HG02588 (cell line): ENCODE results near the gene ROBO1.
"Not testable (repeated sequence)": the region's sequence is repeated elsewhere in the genome, so short reads cannot be mapped to it uniquely, and the experiment has no call there.

Source experiments
- ATAC-seq: cut with Tn5 transposase; IDR thresholded peaks from one replicate; pipeline ENCODE4 v1.9.1; 2021; ENCODE audit warnings: mild to moderate bottlenecking, moderate library complexity; ENCODE audit not compliant: unreplicated experiment

ROBO1 gene

DNA sequence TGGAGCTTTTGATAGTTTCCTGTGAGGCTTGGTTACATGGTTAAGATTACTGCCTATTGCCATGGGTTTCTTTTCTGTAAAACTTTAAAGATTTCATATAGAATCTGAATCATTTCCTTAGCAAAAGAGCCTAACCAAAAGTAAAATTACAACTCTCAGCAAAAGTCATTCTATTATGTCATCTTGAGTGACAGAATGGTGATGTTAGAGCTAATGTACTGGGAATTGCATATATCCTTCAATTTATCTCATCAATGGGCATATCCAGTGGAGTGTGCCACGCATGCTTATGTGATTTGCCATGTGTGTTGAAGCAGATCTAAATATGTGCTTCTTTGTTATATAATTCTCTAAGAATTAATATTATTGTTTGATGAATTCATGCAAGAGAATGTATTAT lies 212.1 kb downstream of the ROBO1 start:
- ATAC-seq = no peak

- no peak for ATAC-seq
Observed at GRCh38 chr3:79551997-79552396, 215.8 kb downstream of the ROBO1 start.

GRCh38 chr3:79551321-79551892 lies 216.4 kb downstream of the ROBO1 start:
- ATAC-seq = no peak

GRCh38 chr3:79543218-79543982 lies 224.4 kb downstream of the ROBO1 start:
- ATAC-seq = no peak

DNA sequence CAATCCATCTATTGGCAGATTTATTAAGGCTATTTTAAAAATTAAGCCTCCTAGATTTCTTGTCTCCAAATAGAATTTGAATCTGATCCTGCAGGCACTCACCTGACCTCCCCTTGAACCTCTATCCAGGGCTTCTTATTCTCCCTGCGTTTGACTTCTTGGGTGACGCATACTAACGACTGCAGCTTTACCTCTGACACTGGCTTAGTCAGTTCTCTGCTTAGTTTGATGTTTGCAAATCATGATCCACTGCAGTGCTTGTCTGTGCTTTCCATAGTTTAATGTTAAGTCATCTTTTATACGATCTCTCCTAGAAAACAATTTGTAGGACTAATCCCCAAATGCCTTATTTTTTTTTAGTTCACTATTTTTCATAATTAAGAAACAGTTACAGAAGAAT lies 233.1 kb downstream of the ROBO1 start:
- ATAC-seq = no peak

DNA sequence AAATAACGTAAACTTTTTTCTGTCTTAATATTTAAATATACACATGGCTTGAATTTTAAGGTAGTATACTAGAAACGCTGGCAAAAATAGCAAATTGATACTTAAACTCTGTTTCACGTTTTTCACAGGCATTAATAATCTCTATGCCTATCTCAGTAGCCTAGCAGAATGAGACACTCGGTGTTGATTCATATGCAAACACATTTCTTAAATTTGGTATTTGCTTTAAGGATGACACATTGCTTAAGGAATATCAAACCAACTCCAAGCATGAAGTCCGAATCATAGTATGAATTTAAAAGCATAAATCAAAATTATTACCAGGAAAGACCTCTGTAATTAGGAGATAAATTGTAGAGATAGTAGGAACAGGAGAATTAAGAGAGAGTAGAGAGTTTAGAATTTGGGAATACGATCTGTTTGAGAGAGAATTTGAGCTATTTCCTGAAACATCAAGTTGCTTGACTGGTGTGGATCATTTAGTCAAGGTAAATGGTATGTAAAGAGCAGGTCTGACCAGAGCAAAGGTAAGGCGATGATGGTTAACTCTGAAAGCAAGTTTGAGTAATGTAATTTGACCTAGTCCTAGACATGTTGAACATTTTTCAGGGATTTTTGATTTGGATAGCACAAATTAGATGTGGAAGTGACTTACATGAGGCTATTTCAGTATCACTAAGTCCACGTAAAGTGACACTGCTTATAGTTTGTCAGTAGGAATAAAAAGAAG lies 236.1 kb downstream of the ROBO1 start:
- no peak for ATAC-seq

- peak; percentile 55 for ATAC-seq
Observed at GRCh38 chr3:79521221-79521848, 246.5 kb downstream of the ROBO1 start.

- ATAC-seq = no peak
Observed at GRCh38 chr3:79517766-79518413, 249.9 kb downstream of the ROBO1 start.

DNA sequence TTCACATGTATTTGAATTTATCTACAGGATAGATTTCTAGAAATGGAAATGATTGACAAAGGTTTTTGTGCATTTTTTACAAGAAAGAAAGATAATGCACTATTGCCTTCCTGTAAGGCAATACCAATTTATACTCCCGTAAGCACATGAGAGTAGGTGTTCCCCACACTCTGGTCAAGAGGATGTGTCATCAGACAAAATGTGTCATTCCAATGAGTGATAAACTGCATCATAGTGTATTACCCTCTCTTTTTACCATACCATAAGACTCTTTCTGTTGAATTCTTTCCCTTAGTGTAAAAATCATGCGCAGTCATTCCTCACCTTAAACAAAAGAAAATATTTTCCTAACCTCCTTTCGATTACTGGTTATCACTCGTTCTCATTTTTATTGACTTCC lies 251.0 kb downstream of the ROBO1 start:
- ATAC-seq = no peak

DNA sequence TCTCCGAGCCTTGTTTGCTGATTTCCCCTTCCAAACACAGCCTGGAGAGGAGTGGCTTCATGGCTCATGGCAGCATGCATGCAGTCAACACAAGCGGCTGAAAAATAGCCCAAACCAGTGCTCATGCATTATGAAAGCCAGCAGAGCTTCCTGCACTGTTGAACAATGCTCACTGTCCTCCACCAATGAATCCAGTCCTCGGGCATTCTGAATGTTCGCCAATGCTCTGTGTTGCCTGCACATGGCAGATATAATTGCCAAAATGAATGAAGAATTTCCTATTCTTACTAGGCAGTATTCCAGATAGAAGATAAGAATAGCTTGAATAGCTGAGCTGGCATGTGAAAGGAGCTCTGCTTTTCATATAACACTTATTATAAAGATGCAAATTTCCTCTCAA lies 252.7 kb downstream of the ROBO1 start:
- ATAC-seq = no peak

DNA sequence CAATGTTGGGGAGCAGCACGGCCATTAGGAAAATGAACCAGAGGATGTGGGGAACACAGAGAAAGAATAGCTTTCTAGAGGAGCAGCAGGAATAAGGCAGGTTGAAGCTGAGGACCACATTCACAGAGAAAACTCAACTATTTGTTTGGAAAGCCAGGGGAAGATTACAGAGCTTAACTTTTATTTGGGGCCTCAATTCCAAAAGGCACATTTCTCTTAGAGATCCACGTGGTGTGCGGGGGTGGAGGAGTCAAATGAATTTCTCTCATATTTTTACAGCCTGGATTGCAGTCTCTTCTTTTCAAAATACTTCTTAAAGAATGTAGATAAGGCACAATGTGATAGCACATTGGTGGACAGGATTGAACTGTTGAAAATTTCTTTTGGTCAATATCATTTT lies 253.7 kb downstream of the ROBO1 start:
- no peak for ATAC-seq

DNA sequence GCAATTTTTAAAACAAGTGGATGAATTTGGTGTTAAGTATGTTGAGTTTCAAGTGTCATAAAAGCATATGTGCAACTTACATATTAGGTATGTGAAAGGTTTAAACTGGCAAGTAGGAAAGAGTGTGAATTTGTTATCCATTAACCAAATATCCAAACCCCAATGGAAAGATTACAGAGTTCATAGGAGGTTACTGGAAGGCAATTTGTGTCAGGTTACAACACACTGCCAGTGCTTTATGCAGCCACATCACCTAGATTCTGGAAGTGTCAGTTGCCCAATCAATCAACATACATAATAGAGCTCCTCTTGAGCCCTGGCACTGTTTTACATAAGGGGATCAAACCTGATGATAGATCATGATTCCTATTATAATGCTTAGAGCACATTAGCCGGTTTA lies 261.0 kb downstream of the ROBO1 start:
- ATAC-seq = no peak

GRCh38 chr3:79502216-79502681 lies 265.5 kb downstream of the ROBO1 start:
- ATAC-seq = not testable (repeated sequence)

DNA sequence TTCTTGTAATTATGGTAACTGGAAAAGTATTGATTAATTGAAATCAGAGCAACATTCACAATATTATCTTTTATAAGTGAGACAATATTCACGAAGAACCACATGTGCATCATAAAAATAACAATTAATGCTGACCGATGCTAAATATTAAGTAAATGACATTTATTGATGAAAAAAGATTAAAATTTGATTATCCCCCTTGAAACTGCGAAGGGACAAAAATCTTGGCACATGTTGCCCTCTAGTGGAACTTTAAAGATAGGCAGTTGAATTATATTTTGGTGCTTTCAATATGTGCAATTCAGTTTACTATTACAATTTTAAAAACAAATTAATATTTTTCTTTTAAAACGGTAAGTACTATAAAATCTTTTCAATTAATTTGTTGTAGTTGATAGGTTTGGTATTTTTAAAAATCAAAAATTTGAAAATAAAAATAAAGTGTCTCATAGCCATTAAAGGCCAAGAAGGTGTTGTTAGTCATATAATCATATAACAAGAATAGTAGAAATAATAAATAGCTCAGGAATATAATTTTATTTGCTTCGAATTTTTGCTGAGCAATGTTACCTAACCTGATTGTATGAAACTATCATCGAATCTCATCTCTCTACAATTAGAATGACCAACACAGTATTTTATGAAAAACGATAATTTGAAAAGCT lies 270.2 kb downstream of the ROBO1 start:
- ATAC-seq = no peak

GRCh38 chr3:79491029-79491641 lies 276.7 kb downstream of the ROBO1 start:
- no peak for ATAC-seq

GRCh38 chr3:79490165-79491028 lies 277.4 kb downstream of the ROBO1 start:
- ATAC-seq = no peak

DNA sequence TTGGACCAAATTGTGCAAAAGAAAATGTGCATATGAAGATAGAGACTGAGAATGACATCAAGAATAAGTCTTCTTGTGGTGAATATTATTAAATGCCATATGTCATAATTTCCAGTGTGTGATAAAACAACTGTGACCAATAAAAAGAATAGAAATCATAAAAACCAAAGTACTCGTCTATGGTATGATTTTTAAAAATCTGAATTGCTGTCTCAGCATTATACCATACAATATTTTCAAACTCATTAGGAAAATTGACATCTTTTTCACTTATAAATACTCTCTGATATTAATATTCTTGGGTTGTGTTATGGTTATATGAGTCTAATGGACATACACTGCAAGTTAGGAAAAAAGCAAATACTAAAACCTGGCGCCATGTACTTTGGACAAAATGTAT lies 279.4 kb downstream of the ROBO1 start:
- ATAC-seq = no peak

GRCh38 chr3:79480746-79481145 lies 287.1 kb downstream of the ROBO1 start:
- no peak for ATAC-seq

DNA sequence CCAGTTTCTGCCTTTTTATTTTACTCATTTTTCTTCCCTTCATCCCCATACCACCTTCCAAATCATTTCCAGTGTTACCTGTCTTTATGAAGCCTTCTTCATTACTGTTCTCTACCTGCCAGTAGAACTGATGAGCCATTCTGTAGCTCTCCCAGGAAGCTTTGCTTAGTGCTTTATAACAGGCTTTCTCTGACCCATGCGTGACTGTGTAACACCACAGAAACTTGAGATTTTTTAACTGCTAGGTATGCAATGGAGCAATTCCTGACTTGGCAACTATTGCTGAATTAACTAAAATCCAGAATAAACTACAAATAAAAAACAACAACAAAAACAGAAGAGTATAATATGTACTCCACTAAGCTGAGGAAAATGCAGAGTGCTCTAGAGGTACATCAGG lies 289.2 kb downstream of the ROBO1 start:
- ATAC-seq = no peak
